Caco-2 (cell line): Measurements from ENCODE around the gene ASGR1. TPM values are rescaled to one million over a fixed set of nuclear protein-coding genes. Genes with fewer than 3 reads are reported as not detected.

Experiments used
- BruUV-seq: library from RNA; stranded (reverse); fragments of 400-500 nt; replicated peaks from 2 replicates; lab custom pipeline; 2021; lab: Mats Ljungman, UMichigan
- CTCF ChIA-PET: fragments of 300-600 bp; sonication (Branson Sonifier 250); formaldehyde crosslinking; loops from one replicate; lab custom pipeline; 2022; ENCODE audit warnings: antibody characterized with exemption; lab: Charles Lee
- POLR2A ChIA-PET: fragments of 300-600 bp; sonication (Branson Sonifier 250); formaldehyde crosslinking; loops from one replicate; lab custom pipeline; 2022; ENCODE audit warnings: antibody characterized with exemption; lab: Charles Lee
- DNase-seq, 2 experiments: peaks; one replicate each; pipeline versions ENCODE4 v3.0.0 to v3.0.0-alpha.2; 2020 to 2022
- H3K27me3 ChIP-seq: replicated peaks from 2 replicates; pipeline ENCODE4 v1.6.0; 2011; ENCODE audit warnings: low read length; ENCODE audit not compliant: control insufficient read depth, insufficient read depth
- H3K36me3 ChIP-seq: 2 replicates; pipeline ENCODE4 v1.5.1; 2011; ENCODE audit warnings: low read length; ENCODE audit not compliant: control insufficient read depth, insufficient read depth
- H3K4me1 ChIP-seq: fragments of 250-450 bp; sonication (Bioruptor Pico); 2 replicates; pipeline ENCODE4 v1.5.1; 2020; ENCODE audit warnings: mild to moderate bottlenecking
- H3K4me3 ChIP-seq: 2 replicates; pipeline ENCODE4 v1.5.1; 2011; ENCODE audit warnings: low read depth, mild to moderate bottlenecking, control low read depth, low read length
- H3K9me3 ChIP-seq: fragments of 250-450 bp; sonication (Bioruptor Pico); 2 replicates; pipeline ENCODE4 v1.5.1; 2020; ENCODE audit warnings: mild to moderate bottlenecking, moderate library complexity
- H3K27ac Mint-ChIP-seq: one replicate; pipeline ENCODE4 v1.8.0; 2022; ENCODE audit warnings: mixed read lengths; ENCODE audit not compliant: unreplicated experiment
- H3K27me3 Mint-ChIP-seq: one replicate; pipeline ENCODE4 v1.8.0; 2022; ENCODE audit warnings: mixed read lengths; ENCODE audit not compliant: insufficient read depth, unreplicated experiment
- H3K36me3 Mint-ChIP-seq: one replicate; pipeline ENCODE4 v1.8.0; 2022; ENCODE audit warnings: mild to moderate bottlenecking, mixed read lengths; ENCODE audit not compliant: insufficient read depth, unreplicated experiment
- H3K4me1 Mint-ChIP-seq: one replicate; pipeline ENCODE4 v1.8.0; 2022; ENCODE audit warnings: low read depth, mixed read lengths; ENCODE audit not compliant: unreplicated experiment
- H3K4me3 Mint-ChIP-seq: one replicate; pipeline ENCODE4 v1.8.0; 2022; ENCODE audit warnings: mild to moderate bottlenecking, moderate library complexity, mixed read lengths; ENCODE audit not compliant: unreplicated experiment
- H3K9me3 Mint-ChIP-seq: one replicate; pipeline ENCODE4 v1.8.0; 2022; ENCODE audit warnings: mixed read lengths; ENCODE audit not compliant: unreplicated experiment
- intact Hi-C: fragments of 100-400 bp; cut with micrococcal nuclease; formaldehyde crosslinking; loops from one replicate; pipeline ENCODE4 v1.10.0; 2022; ENCODE audit not compliant: unreplicated experiment
- microRNA-seq: library from miRNA; unstranded; fragments of <30 nt; microRNA quantifications from one replicate; pipeline ENCODE4 v1.2.0, GENCODE V29; 2022
- total RNA-seq: library from RNA; stranded (reverse); gene quantifications from 2 replicates; pipeline ENCODE4 v1.2.3, GENCODE V29; 2022
- TF ChIP-seq, protein P1 (sequence below), 2 experiments: fragments of 200-600 bp in 1 of 2; IDR thresholded peaks; 1 replicate in 1 of 2; 2 replicates in 1 of 2; pipeline versions ENCODE4 v1.5.1 to v1.8.0; 2011 to 2022; ENCODE audit warnings: antibody characterized with exemption in 1 of 2, control low read depth in 1 of 2, inconsistent platforms in 1 of 2, low read depth in 1 of 2, low read length in 1 of 2, mild to moderate bottlenecking in 1 of 2, moderate library complexity in 1 of 2; ENCODE audit not compliant: insufficient read depth in 1 of 2, severe bottlenecking in 1 of 2, unreplicated experiment in 1 of 2

ASGR1 gene
- total RNA-seq, 1 experiment from 2014 or later: 9.2 TPM

GRCh38 chr17:7123844-7124243 lies 55.3 kb downstream of the ASGR1 start:
- H3K27ac Mint-ChIP-seq: no peak overlapping the region
- ChIA-PET CTCF (no interaction called here), POLR2A (no interaction called here)
- no peak for DNase-seq
- Histone ChIP-seq H3K36me3 (no peaks in the 10 kb centered on the region), H3K4me1 (no peaks in the 10 kb centered on the region), H3K9me3 (no peaks in the 10 kb centered on the region), H3K4me3 (no peak overlapping the region), H3K27me3 (no peaks in the 10 kb centered on the region)
- TF ChIP-seq, protein P1, sequence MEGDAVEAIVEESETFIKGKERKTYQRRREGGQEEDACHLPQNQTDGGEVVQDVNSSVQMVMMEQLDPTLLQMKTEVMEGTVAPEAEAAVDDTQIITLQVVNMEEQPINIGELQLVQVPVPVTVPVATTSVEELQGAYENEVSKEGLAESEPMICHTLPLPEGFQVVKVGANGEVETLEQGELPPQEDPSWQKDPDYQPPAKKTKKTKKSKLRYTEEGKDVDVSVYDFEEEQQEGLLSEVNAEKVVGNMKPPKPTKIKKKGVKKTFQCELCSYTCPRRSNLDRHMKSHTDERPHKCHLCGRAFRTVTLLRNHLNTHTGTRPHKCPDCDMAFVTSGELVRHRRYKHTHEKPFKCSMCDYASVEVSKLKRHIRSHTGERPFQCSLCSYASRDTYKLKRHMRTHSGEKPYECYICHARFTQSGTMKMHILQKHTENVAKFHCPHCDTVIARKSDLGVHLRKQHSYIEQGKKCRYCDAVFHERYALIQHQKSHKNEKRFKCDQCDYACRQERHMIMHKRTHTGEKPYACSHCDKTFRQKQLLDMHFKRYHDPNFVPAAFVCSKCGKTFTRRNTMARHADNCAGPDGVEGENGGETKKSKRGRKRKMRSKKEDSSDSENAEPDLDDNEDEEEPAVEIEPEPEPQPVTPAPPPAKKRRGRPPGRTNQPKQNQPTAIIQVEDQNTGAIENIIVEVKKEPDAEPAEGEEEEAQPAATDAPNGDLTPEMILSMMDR (IDR thresholded peaks at IDR 0.05; ENCODE audit: insufficient read depth in 1 of 2, low read depth in 1 of 2, low read length in 1 of 2, severe bottlenecking in 1 of 2, unreplicated experiment in 1 of 2): no peak
- intact Hi-C loops: no loop called here
- H3K4me1 Mint-ChIP-seq: peaks cover 6% of the 10 kb centered on the region
- H3K27me3 Mint-ChIP-seq: no peaks in the 10 kb centered on the region
- no peaks in the 10 kb centered on the region for H3K36me3 Mint-ChIP-seq
- no peak overlapping the region for H3K4me3 Mint-ChIP-seq
- no peaks in the 10 kb centered on the region for H3K9me3 Mint-ChIP-seq
- BruUV-seq: no TSS peak

Small RNAs within 50 kb of the gene (microRNA-seq; reads per million reads assigned to microRNA genes)
- gene MIR324: 1,367 reads per million, percentile 90 among the genes with 10 or more reads in this experiment

Other genes with a start within 250 kb of the ASGR1 start
- not detected in 2 replicates for gene ALOX12, start 183.3 kb downstream of the ASGR1 start, total RNA-seq
- gene RNASEK, start 166.7 kb downstream of the ASGR1 start, total RNA-seq: 61.9 and 63.0 TPM in 2 replicates
- not detected in 2 replicates for gene BCL6B, start 156.3 kb downstream of the ASGR1 start, total RNA-seq
- 7.1 and 8.7 TPM in 2 replicates for gene SLC16A13, start 143.4 kb downstream of the ASGR1 start, total RNA-seq
- 0.35 and 0.43 TPM in 2 replicates for gene SLC16A11, start 135.3 kb downstream of the ASGR1 start, total RNA-seq
- not detected in 2 replicates for gene CLEC10A, start 99.1 kb downstream of the ASGR1 start, total RNA-seq
- 12.8 and 14.3 TPM in 2 replicates for gene ASGR2, start 64.5 kb downstream of the ASGR1 start, total RNA-seq
- 0.98 and 1.8 TPM in 2 replicates for gene DLG4, start 40.5 kb upstream of the ASGR1 start, total RNA-seq
- gene ACADVL, start 40.6 kb upstream of the ASGR1 start, total RNA-seq: 133 and 164 TPM in 2 replicates
- 38.3 and 41.3 TPM in 2 replicates for gene DVL2, start 55.1 kb upstream of the ASGR1 start, total RNA-seq
- 20.5 and 20.6 TPM in 2 replicates for gene PHF23, start 60.1 kb upstream of the ASGR1 start, total RNA-seq
- 129 and 140 TPM in 2 replicates for gene GABARAP, start 63.1 kb upstream of the ASGR1 start, total RNA-seq
- gene CTDNEP1, start 72.4 kb upstream of the ASGR1 start, total RNA-seq: 68.6 and 71.1 TPM in 2 replicates
- 43.2 and 43.3 TPM in 2 replicates for gene ELP5, start 72.8 kb upstream of the ASGR1 start, total RNA-seq
- 111 and 115 TPM in 2 replicates for gene CLDN7, start 83.1 kb upstream of the ASGR1 start, total RNA-seq
- gene SLC2A4, start 102.3 kb upstream of the ASGR1 start, total RNA-seq: 0.35 and 0.88 TPM in 2 replicates
- 21.1 and 27.6 TPM in 2 replicates for gene YBX2, start 115.3 kb upstream of the ASGR1 start, total RNA-seq
- gene EIF5A, start 128.3 kb upstream of the ASGR1 start, total RNA-seq: 345 and 388 TPM in 2 replicates
- gene GPS2, start 136.0 kb upstream of the ASGR1 start, total RNA-seq: 36.0 and 39.2 TPM in 2 replicates
- 29.5 and 31.1 TPM in 2 replicates for gene NEURL4, start 150.0 kb upstream of the ASGR1 start, total RNA-seq
- 1.6 TPM in 1 of 2 replicates, not detected in the other for gene ACAP1, start 157.2 kb upstream of the ASGR1 start, total RNA-seq
- gene KCTD11, start 172.8 kb upstream of the ASGR1 start, total RNA-seq: 5.1 and 5.4 TPM in 2 replicates
- not detected in 2 replicates for gene TMEM95, start 175.8 kb upstream of the ASGR1 start, total RNA-seq
- 6.1 and 6.4 TPM in 2 replicates for gene TNK1, start 201.7 kb upstream of the ASGR1 start, total RNA-seq
- gene PLSCR3, start 215.2 kb upstream of the ASGR1 start, total RNA-seq: 12.7 and 14.5 TPM in 2 replicates
- gene TMEM256, start 224.7 kb upstream of the ASGR1 start, total RNA-seq: 40.2 and 41.3 TPM in 2 replicates
- gene NLGN2, start 228.5 kb upstream of the ASGR1 start, total RNA-seq: 12.6 and 16.1 TPM in 2 replicates
- gene SPEM1, start 241.0 kb upstream of the ASGR1 start, total RNA-seq: 0.52 TPM in 1 of 2 replicates, not detected in the other
- not detected in 2 replicates for gene SPEM2, start 246.2 kb upstream of the ASGR1 start, total RNA-seq
- not detected in 2 replicates for gene SPEM3, start 249.5 kb upstream of the ASGR1 start, total RNA-seq